HepG2 (cell line): ENCODE results near the gene SEC31A. TPM values are rescaled to one million over a fixed set of nuclear protein-coding genes. Genes with fewer than 3 reads are reported as not detected.
A peak's percentile ranks its signal among the peaks of the same experiment; 100 is the strongest.

Source experiments
- BRD4 ChIP-seq: sonication (generic); formaldehyde crosslinking; IDR thresholded peaks from 2 replicates; pipeline ENCODE4 v1.4.0; 2020; ENCODE audit warnings: missing genetic modification reagents
- CC2D1A ChIP-seq: sonication (generic); formaldehyde crosslinking; IDR thresholded peaks from 2 replicates; pipeline ENCODE4 v1.8.1; 2023; ENCODE audit warnings: mild to moderate bottlenecking, missing genetic modification reagents
- EP300 ChIP-seq, 3 experiments: sonication (generic) in 1 of 3; formaldehyde crosslinking in 1 of 3; IDR thresholded peaks; 2 replicates each; pipeline versions ENCODE4 v1.5.1 to v1.6.1; 2011 to 2020; ENCODE audit warnings: low read depth in 2 of 3, low read length in 2 of 3, borderline replicate concordance in 1 of 3, improper control_type of control experiment in 1 of 3, mild to moderate bottlenecking in 1 of 3, missing genetic modification reagents in 1 of 3, moderate library complexity in 1 of 3
- FOXA3 ChIP-seq: IDR thresholded peaks from 2 replicates; pipeline ENCODE4 v1.6.1; 2016; ENCODE audit warnings: missing genetic modification reagents, missing compliant biosample characterization
- FOXJ3 ChIP-seq: sonication (generic); formaldehyde crosslinking; IDR thresholded peaks from 2 replicates; pipeline ENCODE4 v1.4.0; 2020; ENCODE audit warnings: missing genetic modification reagents, mild to moderate bottlenecking, borderline replicate concordance
- FOXP1 ChIP-seq, 2 experiments: fragments of 450-650 bp in 1 of 2; IDR thresholded peaks; 2 replicates each; pipeline ENCODE4 v1.6.1; 2017 to 2018; ENCODE audit warnings: antibody characterized with exemption in 1 of 2
- GATAD2A ChIP-seq: IDR thresholded peaks from 2 replicates; pipeline ENCODE4 v1.6.1; 2016
- GPBP1L1 ChIP-seq: sonication (generic); formaldehyde crosslinking; IDR thresholded peaks from 2 replicates; pipeline ENCODE4 v1.5.0; 2020; ENCODE audit warnings: mild to moderate bottlenecking, missing genetic modification reagents
- GTF3A ChIP-seq: sonication (generic); formaldehyde crosslinking; conservative IDR thresholded peaks from 2 replicates; pipeline ENCODE4 v1.4.0; 2020; ENCODE audit warnings: mild to moderate bottlenecking, missing genetic modification reagents
- HMG20B ChIP-seq: conservative IDR thresholded peaks from 2 replicates; pipeline ENCODE4 v1.6.1; 2016; ENCODE audit warnings: missing genetic modification reagents, missing compliant biosample characterization
- HNF4A ChIP-seq: sonication (generic); formaldehyde crosslinking; IDR thresholded peaks from 2 replicates; pipeline ENCODE4 v1.4.0; 2020; ENCODE audit warnings: missing genetic modification reagents
- HOXA3 ChIP-seq: sonication (generic); formaldehyde crosslinking; IDR thresholded peaks from 2 replicates; pipeline ENCODE4 v1.5.0; 2020; ENCODE audit warnings: missing genetic modification reagents
- JARID2 ChIP-seq: sonication (generic); formaldehyde crosslinking; IDR thresholded peaks from 2 replicates; pipeline ENCODE4 v1.8.1; 2023; ENCODE audit warnings: missing genetic modification reagents, inconsistent platforms; ENCODE audit not compliant: insufficient replicate concordance
- KAT7 ChIP-seq: IDR thresholded peaks from 2 replicates; pipeline ENCODE4 v1.6.1; 2018; ENCODE audit warnings: borderline replicate concordance, missing compliant biosample characterization
- MED1 ChIP-seq: sonication (generic); formaldehyde crosslinking; IDR thresholded peaks from 2 replicates; pipeline ENCODE4 v1.4.0; 2020; ENCODE audit warnings: missing genetic modification reagents
- NR2F6 ChIP-seq, 2 experiments: IDR thresholded peaks; 2 replicates each; pipeline ENCODE4 v1.6.1; 2016; ENCODE audit warnings: antibody characterized with exemption in 1 of 2, mild to moderate bottlenecking in 1 of 2
- PCBP2 ChIP-seq: fragments of 200-400 bp; formaldehyde crosslinking; optimal IDR thresholded peaks from 2 replicates; pipeline ENCODE3; 2018; ENCODE audit warnings: low read length, low read depth; ENCODE audit not compliant: poor library complexity, severe bottlenecking
- RBFOX2 ChIP-seq: fragments of 200-400 bp; formaldehyde crosslinking; IDR thresholded peaks from 2 replicates; pipeline ENCODE4 v1.6.1; 2017; ENCODE audit warnings: low read depth, mild to moderate bottlenecking, low read length
- SALL1 ChIP-seq: sonication (generic); formaldehyde crosslinking; IDR thresholded peaks from 2 replicates; pipeline ENCODE4 v1.8.0; 2022; ENCODE audit warnings: mild to moderate bottlenecking, missing genetic modification reagents
- SAP130 ChIP-seq: IDR thresholded peaks from 2 replicates; pipeline ENCODE4 v1.6.1; 2016; ENCODE audit warnings: low read depth
- SOX6 ChIP-seq, 2 experiments: fragments of 450-650 bp in 1 of 2; sonication (generic) in 1 of 2; formaldehyde crosslinking in 1 of 2; IDR thresholded peaks; 2 replicates each; pipeline versions ENCODE4 v1.4.0 to v1.6.1; 2017 to 2020; ENCODE audit warnings: antibody characterized with exemption in 1 of 2, mild to moderate bottlenecking in 1 of 2, missing genetic modification reagents in 1 of 2
- TEAD3 ChIP-seq: optimal IDR thresholded peaks from 2 replicates; pipeline ENCODE3; 2016; ENCODE audit warnings: borderline replicate concordance
- ZBTB1 ChIP-seq: sonication (generic); formaldehyde crosslinking; IDR thresholded peaks from 2 replicates; pipeline ENCODE4 v1.4.0; 2020; ENCODE audit warnings: missing genetic modification reagents, borderline replicate concordance
- ZNF138 ChIP-seq: sonication (generic); formaldehyde crosslinking; IDR thresholded peaks from 2 replicates; pipeline ENCODE4 v1.5.0; 2020; ENCODE audit warnings: mild to moderate bottlenecking, low read depth, missing genetic modification reagents
- ZNF33A ChIP-seq: sonication (generic); formaldehyde crosslinking; IDR thresholded peaks from 2 replicates; pipeline ENCODE4 v1.5.1; 2020; ENCODE audit warnings: missing genetic modification reagents, mild to moderate bottlenecking, moderate library complexity, borderline replicate concordance
- ZNF577 ChIP-seq: sonication (generic); formaldehyde crosslinking; IDR thresholded peaks from 2 replicates; pipeline ENCODE4 v1.4.0; 2020; ENCODE audit warnings: mild to moderate bottlenecking, low read depth, missing genetic modification reagents, borderline replicate concordance
- ZNF644 ChIP-seq: IDR thresholded peaks from 2 replicates; pipeline ENCODE4 v1.6.1; 2016; ENCODE audit warnings: low read depth
- ZNF652 ChIP-seq: IDR thresholded peaks from 2 replicates; pipeline ENCODE4 v1.6.1; 2016; ENCODE audit warnings: low read depth, borderline replicate concordance
- polyA plus RNA-seq, 8 experiments: library from polyadenylated mRNA; depleted of rRNA in 3 of 8; stranded (reverse) in 7 of 8; unstranded in 1 of 8; fragments of >200 nt; fragmentation: Illumina TruSeq in 4 of 8; extraction: Trizol in 4 of 8; gene quantifications; 2 replicates each; pipeline versions ENCODE4 v1.2.1 to v1.2.3, GENCODE V29; 2011 to 2016; ENCODE audit warnings: low read depth in 4 of 8, missing spikeins in 1 of 8, mixed read lengths in 1 of 8; ENCODE audit not compliant: insufficient read depth in 1 of 8
- total RNA-seq, 5 experiments: library from RNA; depleted of rRNA; stranded (reverse); fragments of >200 nt; fragmentation: Illumina TruSeq; extraction: Trizol; gene quantifications; 2 replicates each; pipeline ENCODE4 v1.2.3, GENCODE V29; 2016; ENCODE audit warnings: low read depth in 1 of 5
- TF ChIP-seq, protein P1 (sequence below): IDR thresholded peaks from 2 replicates; pipeline ENCODE4 v1.6.1; 2016; ENCODE audit warnings: mild to moderate bottlenecking, missing biosample characterization, missing genetic modification reagents
- TF ChIP-seq, protein P2 (sequence below): sonication (generic); formaldehyde crosslinking; IDR thresholded peaks from 2 replicates; pipeline ENCODE4 v1.9.0; 2021; ENCODE audit warnings: missing genetic modification reagents, mild to moderate bottlenecking, borderline replicate concordance

Gene SEC31A
- total and polyA plus RNA-seq, 2 of the 13 experiments (the other 11 are each of a cell fraction or from before 2014, with no cell fraction given) = 231 to 435 TPM

GRCh38 chr4:82893942-82894341 is 3.0 kb upstream of the SEC31A start (continued):
- no peak for TF ChIP-seq GPBP1L1 (CRISPR knock-in tag)
- peak; percentile 16; the same call in 1 of the 2 replicates for TF ChIP-seq SALL1 (CRISPR knock-in tag)
- TF ChIP-seq HMG20B (CRISPR knock-in tag) = no peak
- TF ChIP-seq, protein P1, sequence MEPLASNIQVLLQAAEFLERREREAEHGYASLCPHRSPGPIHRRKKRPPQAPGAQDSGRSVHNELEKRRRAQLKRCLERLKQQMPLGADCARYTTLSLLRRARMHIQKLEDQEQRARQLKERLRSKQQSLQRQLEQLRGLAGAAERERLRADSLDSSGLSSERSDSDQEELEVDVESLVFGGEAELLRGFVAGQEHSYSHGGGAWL = no peak
- peak; percentile 64 for TF ChIP-seq GATAD2A (CRISPR knock-in tag)
- peak; percentile 42; the same call in 1 of the 2 replicates for TF ChIP-seq MED1 (CRISPR knock-in tag)
- no peak for TF ChIP-seq FOXP1 (IDR thresholded peaks at IDR 0.05)
- peak; percentile 34; the same call in 1 of the 2 replicates for TF ChIP-seq FOXP1 (CRISPR knock-in tag; IDR thresholded peaks at IDR 0.05)
- no peak for TF ChIP-seq ZNF577
- TF ChIP-seq ZNF652 (CRISPR knock-in tag) = no peak
- TF ChIP-seq GTF3A (CRISPR knock-in tag) = no peak
- peak; percentile 50 for TF ChIP-seq NR2F6 (IDR thresholded peaks at IDR 0.05)
- peak; percentile 63; the same call in 1 of the 2 replicates for TF ChIP-seq NR2F6 (CRISPR knock-in tag; IDR thresholded peaks at IDR 0.05)
- TF ChIP-seq, protein P2, sequence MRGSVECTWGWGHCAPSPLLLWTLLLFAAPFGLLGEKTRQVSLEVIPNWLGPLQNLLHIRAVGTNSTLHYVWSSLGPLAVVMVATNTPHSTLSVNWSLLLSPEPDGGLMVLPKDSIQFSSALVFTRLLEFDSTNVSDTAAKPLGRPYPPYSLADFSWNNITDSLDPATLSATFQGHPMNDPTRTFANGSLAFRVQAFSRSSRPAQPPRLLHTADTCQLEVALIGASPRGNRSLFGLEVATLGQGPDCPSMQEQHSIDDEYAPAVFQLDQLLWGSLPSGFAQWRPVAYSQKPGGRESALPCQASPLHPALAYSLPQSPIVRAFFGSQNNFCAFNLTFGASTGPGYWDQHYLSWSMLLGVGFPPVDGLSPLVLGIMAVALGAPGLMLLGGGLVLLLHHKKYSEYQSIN (CRISPR knock-in tag) = no peak
- TF ChIP-seq ZNF33A = no peak
- no peak for TF ChIP-seq PCBP2
- TF ChIP-seq SAP130 (CRISPR knock-in tag) = peak; percentile 60
- no peak for TF ChIP-seq ZBTB1
- no peak for TF ChIP-seq SOX6 (IDR thresholded peaks at IDR 0.05)
- peak; percentile 64 for TF ChIP-seq SOX6 (CRISPR knock-in tag; IDR thresholded peaks at IDR 0.05)
- TF ChIP-seq FOXA3 (CRISPR knock-in tag) = peak; percentile 85
- TF ChIP-seq BRD4 = no peak
- no peak for TF ChIP-seq CC2D1A (CRISPR knock-in tag)
- TF ChIP-seq KAT7 (CRISPR knock-in tag) = peak; percentile 83; the same call in 1 of the 2 replicates
- TF ChIP-seq JARID2 = no peak
- peak; percentile 75 for TF ChIP-seq ZNF644 (CRISPR knock-in tag)
- TF ChIP-seq EP300 (IDR thresholded peaks at IDR 0.05; ENCODE audit: low read depth in 2 of 2, low read length in 2 of 2) = peak in 1 of 2 experiments; percentile 22; a peak in 1 of 4 replicates
- TF ChIP-seq EP300 (CRISPR knock-in tag; IDR thresholded peaks at IDR 0.05; ENCODE audit: borderline replicate concordance) = no peak
- no peak for TF ChIP-seq ZNF138
- peak; percentile 28; the same call in 1 of the 2 replicates for TF ChIP-seq FOXJ3 (CRISPR knock-in tag)
- TF ChIP-seq RBFOX2 = 0 out of 2 replicates have a peak, but pooled peaks have one; percentile 35
- TF ChIP-seq HNF4A = peak; percentile 73
- peak; percentile 35; the same call in 1 of the 2 replicates for TF ChIP-seq HOXA3
- TF ChIP-seq TEAD3 = peak; percentile 21
